GM19351 (cell line): ENCODE results near the gene ARAP1.
A peak's percentile ranks its signal among the peaks of the same experiment; 100 is the strongest.

Experiments used
- ATAC-seq: cut with Tn5 transposase; IDR thresholded peaks from one replicate; pipeline ENCODE4 v1.9.1; 2021; ENCODE audit warnings: mild to moderate bottlenecking, moderate library complexity; ENCODE audit not compliant: unreplicated experiment

ARAP1 gene

DNA sequence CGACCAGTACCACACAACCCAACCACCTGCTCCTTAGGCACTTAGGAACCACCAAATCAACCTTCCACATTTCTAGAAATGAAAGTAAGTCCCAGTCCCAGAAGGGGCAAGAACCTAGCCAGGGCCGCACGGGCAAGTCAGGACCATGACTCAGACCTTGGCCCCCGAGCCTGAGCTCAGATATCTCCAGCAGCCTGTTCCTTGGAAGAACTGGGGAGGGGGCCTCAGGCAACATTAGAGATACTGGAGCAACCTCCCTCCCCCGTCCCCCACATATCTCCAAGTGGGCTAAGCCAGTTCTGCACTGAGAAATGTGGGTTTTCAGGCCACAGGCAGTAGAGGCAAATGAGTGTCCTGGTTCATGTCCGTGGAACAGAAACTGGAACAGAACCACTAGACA lies 7.7 kb downstream of the ARAP1 start:
- ATAC-seq: no peak

DNA sequence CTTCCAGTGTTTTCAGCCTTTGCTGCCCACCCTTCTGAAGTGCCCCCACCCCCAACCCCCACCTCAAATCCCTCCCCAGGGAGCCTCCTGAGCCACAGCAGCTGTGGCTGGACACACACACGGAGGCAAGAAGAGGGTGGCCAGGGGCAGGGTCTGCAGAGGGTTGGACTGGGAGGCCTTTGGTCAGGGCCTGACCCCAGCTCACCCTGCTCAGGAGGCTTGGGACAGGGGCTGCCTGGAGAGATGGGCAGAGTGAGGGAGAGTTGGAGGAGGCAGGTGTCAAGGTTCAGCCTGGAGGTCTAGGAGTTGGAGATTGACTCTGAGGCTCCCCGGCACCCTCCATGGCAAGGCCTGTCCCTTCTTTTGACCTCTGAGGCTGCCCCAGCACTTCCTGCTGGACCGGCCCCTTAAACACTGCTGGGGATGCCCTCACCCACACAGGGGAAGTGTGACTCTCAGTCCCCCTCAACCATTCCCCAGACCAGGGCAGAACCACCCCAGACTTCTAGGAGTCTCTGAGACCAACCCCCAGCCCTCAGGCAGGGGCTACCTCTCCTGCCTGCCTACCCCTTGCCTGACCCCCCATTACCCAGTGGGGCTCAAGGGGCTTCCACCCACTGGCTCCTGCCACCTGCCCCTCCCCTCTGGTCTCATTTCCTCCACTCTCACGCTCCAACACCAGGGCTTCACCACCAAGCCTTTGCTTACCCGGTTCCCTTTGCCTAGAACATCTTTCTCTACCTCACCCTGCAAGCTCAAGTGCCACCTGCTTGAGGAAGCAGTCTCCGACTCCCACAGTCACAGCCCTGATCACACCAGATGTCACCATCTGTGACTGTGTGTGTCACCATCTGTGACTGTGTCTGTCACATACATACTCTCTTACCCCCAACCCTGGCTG lies 8.6 kb downstream of the ARAP1 start:
- peak; percentile 49 for ATAC-seq

DNA sequence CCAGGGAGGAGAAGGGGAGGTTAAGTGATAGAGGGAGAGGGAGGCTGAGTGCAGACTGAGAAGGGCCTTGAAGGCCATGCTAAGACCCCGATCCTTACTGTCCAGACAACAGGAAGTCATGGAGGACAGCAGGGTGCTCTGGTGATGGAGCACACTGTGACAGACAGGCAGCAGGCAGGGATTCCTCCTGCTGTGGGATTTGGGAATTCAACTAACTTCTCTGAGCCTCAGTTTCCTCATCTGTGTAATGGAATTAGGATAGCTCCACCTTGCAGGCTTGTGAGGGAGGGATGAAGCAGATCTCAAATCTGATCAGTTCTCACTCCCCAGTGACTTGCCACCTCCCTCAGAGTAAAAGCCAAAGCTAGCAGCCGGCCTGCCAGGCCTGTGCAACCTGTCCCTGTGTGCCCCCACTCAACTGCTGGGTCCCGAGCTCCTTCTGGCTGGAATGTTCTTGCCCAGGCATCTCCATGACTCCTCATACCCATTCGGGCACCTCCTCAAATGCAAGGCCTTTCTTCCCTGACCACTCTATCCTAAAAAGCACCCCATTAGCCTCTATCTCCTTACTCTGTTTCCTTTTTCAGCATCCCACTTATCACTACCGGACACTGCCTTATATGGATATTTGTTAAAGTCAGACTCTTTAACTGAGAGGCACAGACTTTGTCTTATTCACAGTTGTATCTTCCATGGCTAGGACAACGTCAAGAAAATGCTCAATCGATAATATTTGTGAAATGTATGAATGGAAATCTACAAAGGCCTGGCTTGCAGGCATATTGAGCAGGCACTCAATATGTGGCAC lies 9.5 kb downstream of the ARAP1 start:
- no peak for ATAC-seq

DNA sequence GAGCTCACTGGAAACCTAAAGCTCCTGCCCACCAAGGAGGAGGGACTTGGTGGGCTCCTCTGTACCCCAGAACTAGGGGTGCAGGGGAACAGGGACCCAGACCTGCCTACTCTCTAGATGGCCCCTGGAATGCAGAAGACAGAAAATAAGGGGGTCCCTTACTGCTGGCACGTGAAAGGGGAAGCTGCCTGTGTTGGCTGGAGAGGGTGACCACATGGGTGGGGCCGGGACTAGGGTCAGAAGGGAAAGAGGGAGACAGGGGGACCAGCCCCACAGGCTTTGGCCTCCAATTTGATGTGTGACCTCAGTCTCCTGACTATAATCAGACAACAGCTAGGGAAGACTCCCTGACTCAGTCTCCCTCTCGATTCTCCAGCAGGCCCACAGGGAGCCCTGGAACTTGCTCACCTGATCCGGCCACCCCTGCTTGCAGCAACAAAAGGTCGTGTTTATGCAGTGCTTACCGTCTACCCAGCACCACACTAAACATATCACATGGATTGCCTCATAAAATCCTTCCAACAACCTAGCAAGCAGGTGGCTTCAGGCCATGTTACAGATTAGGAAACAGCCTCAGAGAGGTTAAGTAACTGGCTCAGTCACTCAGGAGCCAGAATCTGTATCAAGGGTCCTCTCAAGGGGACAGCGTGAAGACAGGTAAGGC lies 10.2 kb downstream of the ARAP1 start:
- no peak for ATAC-seq

DNA sequence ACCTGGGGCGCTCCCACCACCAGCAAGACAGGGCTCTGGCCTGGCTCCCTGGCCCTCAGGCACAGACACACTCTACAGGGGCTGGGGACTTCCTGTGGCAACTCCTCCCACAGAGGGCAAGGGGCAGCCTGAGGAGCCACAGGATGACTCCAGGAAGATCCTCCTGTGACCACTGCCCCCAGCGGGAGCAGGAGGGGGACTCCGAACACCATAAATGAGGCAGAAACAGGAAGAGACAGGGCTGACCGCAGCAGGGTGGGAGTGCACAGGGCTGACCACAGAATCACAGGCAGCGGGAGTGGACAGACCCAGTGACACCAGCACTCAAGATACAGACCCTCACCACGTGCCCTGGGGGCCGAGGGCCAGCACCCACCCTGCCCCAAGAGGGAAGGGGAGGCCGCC lies 10.8 kb downstream of the ARAP1 start:
- ATAC-seq: no peak

DNA sequence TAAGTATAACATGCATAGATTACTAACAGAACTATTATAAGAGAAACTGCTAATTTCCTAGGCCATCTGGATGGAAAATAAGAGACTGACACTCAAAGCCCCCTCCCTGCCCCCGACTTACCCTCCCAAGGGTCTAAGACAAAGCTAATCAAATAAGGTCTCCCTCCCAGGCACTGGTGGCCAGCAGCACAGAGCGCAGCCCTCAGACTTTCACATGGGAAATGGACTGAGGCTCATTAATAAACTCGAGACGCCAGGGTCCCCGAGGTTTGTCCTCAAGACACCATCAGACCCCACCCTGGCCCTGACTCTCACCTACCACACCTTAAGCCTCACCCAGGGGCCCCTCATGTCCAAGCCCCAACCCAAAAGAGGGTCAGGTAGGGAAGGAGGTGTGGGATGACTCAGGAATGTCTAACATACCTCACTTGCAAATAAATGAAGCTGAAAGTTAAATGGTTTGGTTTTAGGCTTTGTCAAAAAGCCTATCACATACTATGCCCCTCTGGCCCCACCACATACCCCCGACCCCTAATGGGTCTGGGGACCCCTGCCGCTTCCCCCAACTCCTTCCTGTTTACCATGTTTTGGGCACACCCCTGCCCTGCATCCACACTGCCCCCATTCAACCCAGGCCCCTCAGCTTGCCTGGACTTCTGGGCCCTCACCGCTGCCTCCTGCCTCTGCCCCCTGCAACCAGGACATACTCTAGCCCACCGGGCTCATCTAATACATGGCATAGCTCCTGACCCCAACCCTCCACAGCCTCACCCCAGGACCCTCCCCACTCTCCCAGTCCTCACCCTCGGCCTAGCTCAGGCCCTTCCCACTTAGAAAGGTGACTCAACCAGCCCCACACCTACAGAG lies 11.4 kb downstream of the ARAP1 start:
- no peak for ATAC-seq

DNA sequence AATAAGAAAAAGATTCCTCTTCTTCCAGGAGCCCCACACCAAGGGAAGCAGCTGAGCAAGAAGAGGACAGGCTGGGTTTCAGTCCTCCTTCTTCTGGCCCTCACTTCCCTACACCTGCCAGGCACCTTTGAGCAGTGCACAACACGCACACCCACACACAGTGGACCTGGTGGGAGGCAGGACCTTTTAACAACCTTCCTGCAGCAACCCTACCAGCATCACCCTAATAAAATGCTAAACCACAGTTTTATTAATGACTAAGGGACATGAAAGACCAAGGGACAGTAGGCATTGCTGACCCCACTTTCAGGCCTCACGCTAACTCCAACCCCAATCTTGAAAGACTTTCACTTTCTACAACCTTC lies 12.2 kb downstream of the ARAP1 start:
- no peak for ATAC-seq

DNA sequence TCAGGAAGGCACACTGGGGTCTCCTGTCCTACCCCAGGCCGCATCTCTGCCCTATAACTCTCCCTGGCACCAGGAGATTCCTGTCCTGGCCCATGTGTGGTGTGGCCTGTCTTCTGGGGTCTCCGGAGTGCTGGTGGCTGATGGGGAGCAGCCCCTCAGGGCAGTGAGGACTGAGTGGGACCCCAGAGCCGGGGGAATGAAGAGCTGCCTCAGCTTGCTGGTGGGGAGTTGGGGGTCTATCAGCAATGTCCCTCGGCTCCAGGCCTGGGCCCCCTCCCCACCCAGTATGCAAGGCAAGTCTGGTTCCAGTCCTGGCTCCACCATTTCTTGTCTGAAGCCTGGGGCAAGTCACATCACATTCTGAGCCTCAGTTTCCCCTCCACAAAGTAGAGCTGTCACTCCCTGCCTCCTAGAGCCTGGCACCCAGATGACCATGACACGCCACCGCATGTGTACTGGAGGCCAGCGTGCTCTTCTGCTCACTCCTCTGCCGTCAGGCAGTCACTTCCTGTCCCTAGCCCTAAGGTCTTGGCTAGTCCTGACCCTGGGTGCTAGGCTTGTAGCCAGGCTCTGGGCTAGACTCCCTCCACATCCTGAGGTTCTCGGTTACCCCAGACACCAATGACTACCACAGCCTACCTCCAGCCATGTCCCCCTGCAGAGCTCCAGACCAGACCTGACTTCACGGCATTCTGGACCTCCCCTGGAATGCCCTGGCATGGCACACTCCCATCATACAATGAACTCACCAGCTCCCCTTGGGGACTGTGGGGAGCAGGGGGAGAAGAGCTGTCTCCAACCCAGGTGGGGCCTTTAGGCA lies 12.8 kb downstream of the ARAP1 start:
- no peak for ATAC-seq

DNA sequence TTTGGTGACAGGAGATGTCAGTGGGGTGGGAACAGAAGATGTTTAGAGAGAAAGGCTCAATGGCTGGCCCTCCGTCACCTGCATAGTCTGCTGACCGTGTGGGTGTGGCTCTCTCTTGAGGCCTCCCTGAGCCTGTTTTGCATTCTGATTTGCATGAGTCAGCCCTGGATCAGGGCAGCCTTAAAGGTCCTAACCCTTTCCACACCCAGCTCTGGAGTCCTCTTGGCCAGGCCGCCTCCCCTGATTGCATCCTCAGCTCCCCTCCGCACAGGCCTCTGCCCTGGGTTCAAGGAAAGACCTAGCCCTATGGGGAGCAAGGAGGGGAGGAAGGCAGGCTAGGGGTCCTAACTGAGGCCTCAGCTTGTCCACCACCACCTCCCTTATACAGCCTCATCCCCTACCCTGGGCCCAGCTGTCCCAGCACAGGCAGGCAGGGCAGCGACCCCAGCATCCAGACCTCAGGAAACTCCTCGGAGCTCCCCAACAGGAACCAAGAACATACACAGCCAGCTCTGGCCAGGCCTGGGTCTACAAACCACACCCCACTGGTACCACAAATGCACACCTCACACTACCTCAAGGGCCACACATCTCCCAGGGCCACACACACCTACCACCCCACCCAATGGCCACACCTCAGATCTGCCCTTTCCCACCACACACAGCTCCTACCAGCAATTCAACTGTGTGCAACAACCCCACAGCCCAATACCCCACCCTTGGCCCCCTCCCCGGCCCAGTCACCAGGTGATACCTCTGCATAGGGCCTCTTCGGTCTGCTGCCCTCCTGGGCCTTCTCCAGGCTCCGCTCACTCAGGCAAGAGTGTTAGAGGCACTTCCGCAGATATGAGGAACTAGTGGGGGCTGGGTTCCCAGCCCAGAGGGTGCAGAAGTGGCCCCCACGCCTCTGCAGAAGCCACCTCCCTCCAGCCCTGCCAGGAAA lies 13.7 kb downstream of the ARAP1 start:
- peak; percentile 49 for ATAC-seq

DNA sequence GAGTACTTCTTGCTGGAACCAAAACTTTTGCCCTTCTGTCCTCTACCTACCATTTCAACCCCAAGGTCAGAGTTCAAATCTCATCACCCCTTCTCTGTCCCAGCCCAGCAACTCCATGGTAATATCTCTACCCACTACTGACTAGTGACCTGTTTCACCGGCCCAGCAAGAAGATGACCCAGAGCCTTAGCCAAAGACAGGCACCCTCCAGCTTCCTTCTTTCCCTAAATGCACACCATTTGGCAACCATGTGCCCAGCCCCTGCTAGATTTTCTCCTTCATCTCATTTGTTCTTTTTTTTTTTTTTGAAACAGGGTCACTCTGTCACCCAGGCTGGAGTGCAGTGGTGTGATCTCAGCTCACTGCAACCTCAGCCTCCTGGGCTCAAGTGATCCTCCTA lies 14.9 kb downstream of the ARAP1 start:
- no peak for ATAC-seq

DNA sequence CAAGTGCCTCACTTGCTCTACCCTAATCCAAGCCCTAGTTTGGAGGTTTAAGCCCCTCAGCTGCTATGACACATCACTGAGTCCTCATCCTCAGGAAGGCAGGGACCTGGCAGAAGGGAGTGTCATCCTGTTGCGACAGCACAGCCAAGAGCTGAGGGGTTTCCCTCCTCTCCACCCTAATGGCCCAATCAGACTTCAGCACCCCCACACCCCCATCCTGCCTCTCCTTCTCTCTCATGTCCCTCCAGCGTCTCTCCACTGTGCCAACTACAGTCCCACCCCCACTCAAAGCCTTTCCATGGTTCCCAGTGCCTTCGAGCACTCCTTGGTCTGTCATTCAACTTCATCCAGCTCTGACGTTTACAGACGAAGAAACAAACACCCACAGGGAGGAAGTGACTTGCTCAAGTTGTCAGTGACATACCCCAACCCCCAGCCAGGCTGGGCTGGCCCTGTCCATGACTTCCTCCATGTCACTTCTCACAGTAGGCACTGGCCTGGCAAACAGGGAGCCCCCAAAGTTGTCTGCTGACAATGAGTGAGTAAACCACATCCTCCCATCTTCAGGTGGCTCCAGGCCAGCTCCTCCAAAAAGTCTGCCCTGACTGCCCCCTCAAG lies 15.6 kb downstream of the ARAP1 start:
- no peak for ATAC-seq

DNA sequence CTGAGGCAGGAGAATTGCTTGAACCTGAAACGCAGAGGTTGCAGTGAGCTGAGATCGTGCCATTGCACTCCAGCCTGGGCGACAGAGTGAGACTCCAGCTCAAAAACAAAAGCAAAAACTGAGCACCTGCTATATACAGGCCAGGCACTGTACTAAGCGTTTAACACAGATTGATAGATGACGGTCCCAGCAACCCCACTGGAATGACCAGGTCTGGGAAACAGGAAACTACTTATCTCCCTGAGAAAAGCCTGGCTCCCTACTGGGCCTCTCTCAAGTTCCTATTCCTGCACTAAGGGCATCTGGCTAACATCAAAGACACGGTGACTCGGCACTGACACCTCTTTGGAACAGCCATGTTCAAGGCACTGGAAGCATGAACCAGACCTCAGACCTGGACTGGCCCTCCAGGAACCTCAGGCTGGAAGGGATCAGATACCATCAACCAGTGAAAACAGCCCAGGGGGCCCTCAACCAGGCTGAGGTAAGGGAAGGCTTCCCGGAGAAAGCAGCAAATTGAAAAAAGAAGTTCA lies 16.6 kb downstream of the ARAP1 start:
- no peak for ATAC-seq

DNA sequence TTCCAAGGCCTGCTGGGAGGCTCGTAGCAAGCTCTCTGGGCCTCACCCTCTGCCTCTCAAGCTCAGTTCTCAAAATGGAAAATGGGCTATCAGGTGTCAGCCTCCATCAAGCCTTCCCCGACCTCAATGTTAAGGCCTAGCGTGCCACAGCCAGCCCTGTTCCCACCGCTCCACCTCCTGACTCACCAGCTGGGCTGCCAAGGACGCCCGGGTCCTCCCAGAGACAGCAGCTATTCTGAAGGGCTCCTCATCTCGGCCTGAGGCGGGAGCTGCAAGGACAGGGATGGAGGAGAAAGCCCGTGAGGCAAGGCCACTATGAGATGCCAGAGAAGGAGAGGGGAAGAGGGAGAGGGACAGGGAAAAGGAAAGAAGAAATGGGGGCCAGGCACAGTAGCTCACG lies 19.9 kb downstream of the ARAP1 start:
- ATAC-seq: no peak

DNA sequence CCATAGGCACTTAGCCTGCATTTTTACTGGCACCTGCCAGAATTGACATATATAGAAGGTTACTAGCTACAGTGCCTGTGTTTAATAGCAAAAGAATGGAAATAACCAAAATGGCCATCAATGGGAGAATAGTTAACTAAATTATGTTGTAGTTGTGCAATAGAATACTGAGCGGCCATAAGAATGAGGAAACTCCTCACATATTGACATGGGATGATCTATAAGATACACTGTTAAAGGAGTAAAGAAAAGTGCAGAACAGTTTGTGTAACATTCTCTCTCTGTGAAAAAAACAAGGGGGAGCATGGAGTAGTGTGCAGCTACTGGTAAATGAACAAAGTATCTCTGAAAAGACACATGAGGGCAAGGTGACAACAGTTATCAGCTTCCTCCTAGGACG lies 21.5 kb downstream of the ARAP1 start:
- no peak for ATAC-seq

DNA sequence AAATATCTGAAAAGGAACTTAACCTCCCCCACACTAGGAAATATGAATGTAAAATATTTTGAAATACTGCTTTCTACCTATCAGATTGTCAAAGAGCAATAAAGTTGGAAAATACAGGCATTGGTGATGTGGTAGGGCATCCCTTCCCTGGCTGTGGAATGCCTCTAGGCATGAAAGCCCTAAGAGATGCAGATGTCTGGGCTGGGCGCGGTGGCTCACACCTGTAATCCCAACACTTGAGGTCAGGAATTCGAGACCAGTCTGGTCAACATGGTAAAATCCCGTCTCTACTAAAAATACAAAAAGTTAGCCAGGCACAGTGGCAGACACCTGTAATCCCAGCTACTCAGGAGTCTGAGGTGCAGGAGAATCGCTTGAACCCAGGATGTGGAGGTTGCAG lies 22.0 kb downstream of the ARAP1 start:
- no peak for ATAC-seq

DNA sequence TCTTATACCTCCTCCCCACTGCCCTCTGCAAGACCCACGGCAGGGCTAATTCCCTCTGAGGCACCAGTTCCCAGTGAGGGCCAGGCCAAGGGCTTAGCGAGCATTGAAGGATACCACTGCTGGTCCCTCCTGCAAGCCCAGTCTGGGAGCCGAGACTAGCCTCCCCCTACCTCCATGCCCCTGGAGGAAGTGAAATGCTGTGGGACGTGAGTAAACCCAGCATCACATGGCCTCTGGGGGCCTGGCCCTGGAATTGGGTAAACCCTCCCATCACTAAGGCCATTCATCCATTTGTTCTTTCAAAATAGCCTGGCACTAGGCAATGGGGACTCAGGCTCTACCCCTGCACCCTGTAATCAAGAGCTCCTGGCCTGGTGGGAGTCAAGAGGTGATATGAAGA lies 24.7 kb downstream of the ARAP1 start:
- ATAC-seq: no peak

DNA sequence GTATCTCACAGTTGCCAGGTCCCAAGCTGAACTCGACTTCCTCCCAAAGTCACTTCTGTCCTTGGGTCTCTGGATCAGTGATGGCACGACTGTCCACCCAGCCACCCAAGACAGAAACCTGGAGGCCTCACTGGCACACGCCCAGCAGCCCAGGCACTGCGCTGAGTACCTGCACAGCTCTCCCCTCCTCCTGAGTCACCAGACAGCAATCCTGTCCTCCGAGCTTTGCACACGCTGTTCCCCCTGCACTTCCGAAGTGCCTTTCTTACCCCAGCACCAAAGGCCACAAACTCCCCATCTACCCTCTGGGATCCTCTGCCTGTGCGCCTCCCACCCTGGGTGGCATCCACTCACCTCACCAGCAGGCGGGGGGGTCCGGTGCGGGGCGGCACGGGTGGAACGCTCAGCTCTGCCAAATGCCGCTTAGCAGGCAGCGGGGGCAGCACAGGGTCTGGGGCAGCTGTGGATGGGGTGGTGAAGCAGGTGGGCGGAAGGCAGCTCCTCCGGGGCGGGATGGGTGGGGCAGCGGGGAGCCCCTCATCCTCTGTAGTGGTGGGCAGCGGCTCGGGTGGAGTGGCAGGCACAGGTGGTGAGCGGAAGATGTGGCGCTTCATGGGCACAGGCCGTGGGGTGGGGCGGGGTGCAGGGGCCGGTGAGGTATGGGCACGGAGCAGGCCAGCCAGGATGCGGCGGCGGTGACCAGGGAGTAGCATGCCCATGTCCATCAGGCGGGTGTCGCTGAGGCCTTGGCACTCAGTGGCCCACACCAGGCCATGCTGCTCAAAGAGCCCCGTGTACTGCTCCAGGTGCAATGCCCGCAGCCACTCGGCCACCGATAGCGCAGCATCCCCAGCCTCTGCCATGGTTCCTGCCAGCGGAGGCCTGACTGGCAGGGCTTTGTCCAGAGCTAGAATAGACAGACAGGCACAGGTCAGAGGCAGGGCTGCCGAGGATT lies 25.7 kb downstream of the ARAP1 start:
- ATAC-seq: no peak
